ENCODE measurements around the gene BEST4.

GRCh38 chr1:44805311-44806024 is 17.5 kb upstream of the BEST4 start:
- TF ChIP-seq CTCF (IDR thresholded peaks at IDR 0.05; ENCODE audit: low read length) (no peak; the same call in 1 of the 2 replicates), EZH2 (IDR thresholded peaks at IDR 0.05; ENCODE audit: borderline replicate concordance, low read length) (no peak)

All from OCI-LY1 (cell line).